ENCODE results near the gene PTOV1. TPM values are rescaled to one million over a fixed set of nuclear protein-coding genes. Genes with fewer than 3 reads are reported as not detected.

PTOV1 gene
- total and polyA plus RNA-seq, 2 of the 8 experiments (the other 6 are each of a cell fraction or from before 2014, with no cell fraction given): 147 to 251 TPM

GRCh38 chr19:49823472-49823871 lies 27.5 kb upstream of the PTOV1 start:
- H4K91ac ChIP-seq (replicated peaks; ENCODE audit: insufficient read length, low read length): no peak overlapping the region
- H3K4me2 ChIP-seq (ENCODE audit: insufficient read depth in 1 of 2, low read depth in 2 of 2, low read length in 2 of 2): no peak overlapping the region
- H2BK120ac ChIP-seq (replicated peaks; ENCODE audit: low read depth, low read length): no peak overlapping the region
- peaks cover 8 to 15% of the 10 kb centered on the region in 2 experiments for H4K20me1 ChIP-seq (replicated peaks in 1 of 2; ENCODE audit: control insufficient read depth in 1 of 2, insufficient read depth in 2 of 2, low read length in 2 of 2)
- H3K79me2 ChIP-seq (ENCODE audit: control insufficient read depth in 1 of 2, insufficient read depth in 2 of 2, low read length in 2 of 2): peaks cover 0 to 41% of the 10 kb centered on the region in 2 experiments; a peak in 3 of 4 replicates
- H3K23me2 ChIP-seq (ENCODE audit: low read depth, low read length): peaks cover 2% of the 10 kb centered on the region; the same call in 1 of the 2 replicates
- no peak overlapping the region for H4K8ac ChIP-seq (ENCODE audit: extremely low read depth, insufficient read depth, low read length)
- H3K18ac ChIP-seq (ENCODE audit: extremely low read depth, low read length): no peak overlapping the region
- no peak overlapping the region for H3K9ac ChIP-seq (replicated peaks in 1 of 4; ENCODE audit: extremely low read depth in 1 of 4, low read depth in 3 of 4, low read length in 3 of 4)
- no peak overlapping the region for H4K5ac ChIP-seq (ENCODE audit: insufficient read length, low read depth, low read length)
- TF ChIP-seq RBBP5 (IDR thresholded peaks at IDR 0.05; ENCODE audit: borderline replicate concordance, low read depth, low read length): no peak
- no peak for TF ChIP-seq PHF8 (conservative IDR thresholded peaks at IDR 0.05; ENCODE audit: low read depth, low read length)
- TF ChIP-seq RFX5 (IDR thresholded peaks at IDR 0.05; ENCODE audit: borderline replicate concordance, low read depth, low read length): no peak
- ChIA-PET CTCF (ENCODE audit: partially characterized antibody) (no interaction called here), POLR2A (ENCODE audit: partially characterized antibody) (interaction anchor here (1.6 kb wide), 1 partner anchor 21 kb away, joined by 3 read pairs; no protein-coding TSS in a partner anchor)
- no peak overlapping the region for H2AK5ac ChIP-seq (ENCODE audit: low read depth, low read length)
- no peak overlapping the region for H3K14ac ChIP-seq (ENCODE audit: insufficient read length)
- H3K27me3 ChIP-seq (replicated peaks in 1 of 4; ENCODE audit: control insufficient read depth in 3 of 4, extremely low read depth in 1 of 4, insufficient read depth in 3 of 4, low read length in 3 of 4): no peaks in the 10 kb centered on the region
- H3K56ac ChIP-seq (replicated peaks; ENCODE audit: insufficient read length, low read depth, low read length): no peak overlapping the region
- peaks cover 0 to 7% (median 4%) of the 10 kb centered on the region in 4 experiments; a peak in 3 of 7 replicates for H3K4me1 ChIP-seq (replicated peaks in 1 of 4; ENCODE audit: control insufficient read depth in 3 of 4, insufficient read depth in 4 of 4, low read length in 3 of 4)
- H3K4ac ChIP-seq (replicated peaks; ENCODE audit: insufficient read length, low read depth, low read length): no peak overlapping the region
- H3K79me1 ChIP-seq (ENCODE audit: low read depth, low read length): peaks cover 21% of the 10 kb centered on the region
- H2BK12ac ChIP-seq (ENCODE audit: low read depth, low read length): no peak overlapping the region
- H2BK15ac ChIP-seq (ENCODE audit: low read length): no peak overlapping the region
- no peaks in the 10 kb centered on the region for H3K9me3 ChIP-seq (ENCODE audit: insufficient read depth in 2 of 2, low read depth in 1 of 2, low read length in 1 of 2)
- WGBS, 2 experiments (ENCODE audit: extremely low coverage in 1 of 2, insufficient coverage in 1 of 2, insufficient read length in 1 of 2, insufficient replicate concordance in 2 of 2, low coverage in 1 of 2, low lambda C conversion rate in 2 of 2, missing lambda C conversion rate in 1 of 2): 89% methylated on average over 12 of the region's 12 CpGs; no CpG with 5 or more reads in 1 of the 2 experiments
- FAIRE-seq (no peak), DNase-seq (ENCODE audit: low read depth in 1 of 2, low spot score in 2 of 2) (no peak)
- H2AFZ ChIP-seq (ENCODE audit: low read length): no peak overlapping the region
- H3K4me3 ChIP-seq (ENCODE audit: extremely low read depth in 1 of 4, insufficient read depth in 2 of 4, low read depth in 3 of 4, low read length in 4 of 4): no peak overlapping the region
- H2BK20ac ChIP-seq (ENCODE audit: low read length): no peak overlapping the region
- H3K27ac ChIP-seq (ENCODE audit: low read depth, low read length): no peak overlapping the region
- no peak overlapping the region for H3K23ac ChIP-seq (ENCODE audit: insufficient read length)
- no peak overlapping the region for H2BK5ac ChIP-seq (ENCODE audit: low read depth, low read length)
- peaks cover 0 to 13% (median 4%) of the 10 kb centered on the region in 4 experiments; a peak in 5 of 8 replicates for H3K36me3 ChIP-seq (ENCODE audit: control insufficient read depth in 2 of 4, insufficient read depth in 4 of 4, low read length in 3 of 4)

Data from H1 (cell line).